ENCODE results near the gene TLE3.

TLE3 gene

DNA sequence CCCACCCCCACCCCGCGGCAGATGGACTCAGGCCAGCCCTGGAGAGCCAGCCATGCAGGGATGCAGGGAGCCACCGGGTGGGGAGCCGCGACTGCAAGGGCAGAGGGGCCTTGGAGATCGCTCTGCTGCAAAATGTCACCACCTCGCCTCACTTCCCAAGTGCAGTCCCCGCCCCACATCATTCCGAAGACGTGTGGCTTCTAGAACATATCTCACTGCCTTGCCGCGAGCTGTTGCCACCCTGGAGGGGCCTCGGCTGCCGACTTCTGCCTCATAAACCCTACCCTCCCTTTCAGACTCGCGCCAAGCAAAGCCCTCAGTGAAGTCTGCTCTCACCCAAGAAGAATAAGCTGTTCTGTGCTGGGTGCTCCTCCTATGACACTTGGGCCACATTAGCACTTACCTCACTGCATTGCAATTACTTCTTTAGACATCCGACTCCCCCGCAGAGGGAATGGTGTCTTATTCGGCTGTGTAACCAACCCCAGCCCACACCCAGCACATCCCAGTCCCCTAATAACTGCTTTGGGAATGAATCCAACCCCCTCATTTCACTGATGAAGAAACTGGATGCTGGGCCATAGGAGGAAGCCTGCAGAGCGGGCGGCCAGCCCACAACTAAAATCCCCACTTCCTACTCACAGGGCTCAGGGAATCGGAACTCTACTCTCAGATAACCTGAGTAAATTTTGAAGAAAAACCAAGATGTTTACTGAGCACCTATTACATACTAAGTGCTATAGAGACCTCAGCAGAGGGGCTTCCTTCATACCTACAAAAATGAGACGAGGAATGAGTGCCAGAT, 8.6 kb downstream of the TLE3 start:
- DNase-seq (ENCODE audit: low read depth, low spot score) = no peak
- H3K27ac ChIP-seq = no peak overlapping the region

DNA sequence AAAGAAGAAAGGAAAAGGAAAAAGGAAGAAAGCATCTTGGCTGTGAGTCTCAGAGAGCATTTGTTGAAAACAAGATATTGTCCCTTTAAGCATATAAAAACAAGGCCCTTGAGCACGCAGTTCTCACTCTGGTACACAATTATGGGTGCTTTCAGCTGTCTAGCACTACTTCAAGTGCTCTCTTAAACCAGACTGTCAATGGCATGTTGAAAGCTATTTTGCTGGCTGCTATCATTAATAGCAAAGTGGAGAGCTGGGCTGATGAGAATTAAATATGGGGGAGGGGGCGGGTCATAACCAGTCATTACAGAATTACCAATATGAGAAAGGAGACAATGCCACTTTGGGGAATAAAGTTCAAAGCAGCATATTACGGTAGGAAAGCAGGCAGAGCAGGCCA, 9.3 kb downstream of the TLE3 start:
- H3K27ac ChIP-seq = no peak overlapping the region
- DNase-seq (ENCODE audit: low read depth, low spot score) = no peak

DNA sequence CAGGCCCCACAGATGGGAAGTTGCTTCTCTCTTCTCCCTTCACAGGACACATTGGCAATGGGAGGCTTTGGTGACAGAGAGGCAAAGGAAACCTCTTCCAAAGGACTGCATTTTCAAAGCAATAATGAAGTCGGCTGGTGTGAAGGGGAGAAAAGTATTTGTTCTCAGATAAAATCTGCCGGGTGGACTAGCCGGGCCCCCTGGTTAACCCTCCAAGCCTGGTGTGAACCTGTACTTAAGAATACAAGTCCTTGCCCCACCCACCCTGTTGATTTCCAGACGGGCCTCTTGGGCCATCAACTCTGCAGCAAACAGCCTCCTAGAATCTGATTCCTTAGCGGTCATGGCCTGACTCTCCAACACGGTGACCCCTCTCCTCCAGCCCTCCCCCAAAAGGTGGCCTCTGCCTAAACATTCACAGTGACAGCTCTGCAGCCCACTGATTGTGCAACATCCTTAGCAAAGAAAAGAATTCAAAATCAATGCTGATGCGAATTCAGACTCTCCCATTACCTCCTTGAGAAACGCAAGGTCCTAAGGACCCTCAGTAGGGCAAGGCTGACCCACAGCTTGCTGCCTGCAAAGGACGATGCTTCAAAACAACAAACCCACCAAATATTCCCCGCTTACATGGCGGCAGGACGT, 9.9 kb downstream of the TLE3 start:
- no peak for DNase-seq (ENCODE audit: low read depth, low spot score)

DNA sequence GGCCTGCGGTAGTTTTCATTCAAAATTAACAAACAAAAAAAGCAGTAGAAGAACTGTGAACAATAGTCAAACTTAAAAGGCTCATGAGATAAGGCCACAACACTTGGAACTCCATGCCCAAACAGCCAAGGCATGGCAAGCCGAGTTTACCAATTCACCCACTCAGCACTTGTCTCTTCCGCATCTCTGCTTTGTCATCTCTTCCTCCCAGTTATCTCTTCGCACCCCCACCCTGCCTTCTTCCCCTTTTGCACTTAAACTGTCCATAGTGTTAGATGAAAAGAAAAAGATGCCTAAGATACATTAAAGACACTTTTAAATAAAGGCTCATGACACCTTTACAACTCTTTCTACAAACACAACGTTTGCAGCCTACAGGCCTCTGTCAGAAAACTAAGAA, 11.1 kb downstream of the TLE3 start:
- H3K27ac ChIP-seq = no peak overlapping the region
- no peak for DNase-seq (ENCODE audit: low read depth, low spot score)

More for the DNA sequence above, 9.9 kb downstream of the TLE3 start:
- H3K27ac ChIP-seq = no peak overlapping the region

DNA sequence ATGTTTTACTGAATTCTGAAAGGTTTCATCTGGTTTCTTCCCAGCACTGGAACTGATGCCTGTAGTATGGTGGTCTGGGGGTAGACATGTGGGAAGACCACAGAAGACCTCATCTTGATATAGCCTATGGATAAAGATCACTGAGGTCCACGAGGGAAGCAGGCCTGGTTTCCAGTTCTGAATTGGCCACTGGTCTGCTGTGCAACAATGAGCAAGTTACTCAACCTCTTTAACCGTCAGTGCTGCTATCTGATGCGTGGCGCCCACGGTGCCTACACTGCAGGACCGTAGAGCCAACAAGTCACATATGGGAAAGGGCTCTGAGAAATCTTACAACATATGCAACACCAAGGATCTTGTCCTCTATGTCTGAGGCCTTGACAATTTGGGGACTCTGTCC, 13.3 kb downstream of the TLE3 start:
- DNase-seq (ENCODE audit: low read depth, low spot score) = no peak
- H3K27ac ChIP-seq = no peak overlapping the region

DNA sequence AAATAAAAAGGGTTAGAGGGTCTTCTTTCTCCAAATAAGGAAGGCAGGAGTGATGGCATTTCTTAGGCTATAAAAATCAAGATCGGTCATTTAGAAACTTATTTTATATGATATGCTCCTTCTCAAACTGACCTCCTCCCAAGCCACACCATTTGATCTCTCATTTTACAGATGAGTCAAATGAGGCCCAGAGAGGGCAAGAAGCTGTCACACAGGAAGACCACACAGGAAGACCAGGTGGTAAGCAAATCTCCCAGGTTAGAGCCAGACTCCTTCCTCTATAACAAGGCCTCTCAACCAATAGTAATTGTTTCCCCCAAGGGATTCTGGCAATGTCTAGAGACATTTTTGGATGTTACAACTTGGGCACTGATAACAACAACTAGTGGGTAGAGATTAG, 13.8 kb downstream of the TLE3 start:
- no peak for DNase-seq (ENCODE audit: low read depth, low spot score)

DNA sequence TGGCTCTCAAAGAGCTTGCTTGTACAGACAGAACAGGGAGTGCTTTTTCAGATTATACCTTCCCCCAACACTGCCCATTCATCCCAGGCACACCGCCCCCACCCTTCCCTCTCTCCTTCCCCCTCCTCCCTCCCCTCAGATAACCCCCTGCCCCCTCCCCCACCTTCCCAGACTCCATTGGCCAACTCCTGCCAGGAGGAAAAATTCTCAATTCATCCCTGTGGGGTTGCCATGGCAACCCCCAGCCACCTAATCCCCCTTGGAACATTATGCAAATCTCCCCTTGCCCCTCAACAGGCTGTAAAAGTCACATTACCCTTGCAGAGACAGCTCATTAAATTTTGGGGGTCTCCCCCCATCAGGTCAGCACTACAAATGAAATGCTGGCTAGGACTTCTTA, 14.3 kb downstream of the TLE3 start:
- no peak for DNase-seq (ENCODE audit: low read depth, low spot score)
- no peak overlapping the region for H3K27ac ChIP-seq

More for the DNA sequence above, 13.8 kb downstream of the TLE3 start:
- no peak overlapping the region for H3K27ac ChIP-seq

DNA sequence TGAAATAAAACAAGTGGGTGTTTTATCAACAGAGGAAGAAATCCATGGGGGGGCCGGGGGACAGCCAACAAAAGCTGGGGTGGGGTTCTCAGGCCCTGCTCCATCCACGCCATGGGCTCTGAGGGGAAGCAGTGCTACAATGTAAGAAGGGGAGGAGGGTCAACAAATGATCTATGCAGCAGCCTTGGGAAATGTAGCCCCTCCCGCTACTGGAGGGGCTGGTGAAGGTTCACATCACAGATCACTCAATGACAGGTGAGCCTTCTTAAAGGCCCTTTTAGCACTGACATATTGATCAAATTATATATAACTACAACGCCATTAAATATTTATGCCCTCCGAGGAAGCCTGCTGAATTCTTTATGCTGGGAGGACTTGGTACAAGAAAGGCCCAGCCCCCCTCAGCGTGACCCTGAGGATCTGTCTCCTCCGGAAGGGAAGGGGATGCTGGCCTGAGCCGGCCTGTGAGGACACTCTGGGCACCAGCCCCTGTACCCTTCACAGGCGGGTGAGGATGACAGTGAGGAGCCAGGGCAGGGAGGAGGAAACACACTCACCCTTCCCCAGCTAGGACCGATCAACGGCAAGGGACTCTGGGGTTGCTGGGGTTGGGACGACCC, 15.3 kb downstream of the TLE3 start:
- no peak overlapping the region for H3K27ac ChIP-seq
- no peak for DNase-seq (ENCODE audit: low read depth, low spot score)

DNA sequence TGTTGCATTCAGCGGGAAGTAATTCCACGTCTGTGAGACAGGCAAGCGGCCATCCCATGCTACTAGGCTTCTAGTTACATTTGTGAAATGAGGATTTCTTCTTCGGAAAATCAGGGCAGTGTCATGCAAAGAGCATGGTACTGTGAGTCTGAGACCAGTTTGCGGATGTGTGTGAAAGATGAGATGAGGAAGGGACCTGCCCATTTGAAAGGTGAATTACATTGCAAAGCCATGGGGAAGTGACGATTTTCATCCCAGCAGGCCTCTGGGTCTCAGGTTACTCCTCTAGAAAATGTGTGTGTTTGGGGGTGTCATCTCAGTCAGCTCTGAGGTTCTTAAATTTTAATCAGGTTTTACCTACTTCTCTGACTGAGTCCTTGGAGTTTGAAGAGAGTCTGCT, 16.1 kb downstream of the TLE3 start:
- no peak for DNase-seq (ENCODE audit: low read depth, low spot score)
- H3K27ac ChIP-seq = no peak overlapping the region

DNA sequence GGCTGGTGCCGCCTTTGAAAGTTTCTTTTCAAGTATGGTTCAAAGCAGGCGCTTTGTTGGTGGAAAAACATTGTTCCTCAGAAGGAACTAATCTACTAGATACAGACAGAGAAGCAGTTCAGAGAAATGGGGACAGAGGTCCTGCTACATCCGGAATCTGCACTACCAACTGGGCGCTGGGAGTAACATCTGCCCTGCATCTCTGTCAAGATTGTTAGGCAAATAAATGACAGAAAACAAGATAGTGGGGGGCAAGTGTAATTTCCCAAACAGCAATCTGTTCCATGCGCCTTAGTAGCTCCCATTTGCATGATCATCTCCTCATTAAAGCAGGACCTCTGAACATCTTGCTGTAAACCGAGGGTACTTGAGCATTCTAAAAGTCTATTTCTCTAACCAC, 17.4 kb downstream of the TLE3 start:
- no peak overlapping the region for H3K27ac ChIP-seq
- no peak for DNase-seq (ENCODE audit: low read depth, low spot score)

DNA sequence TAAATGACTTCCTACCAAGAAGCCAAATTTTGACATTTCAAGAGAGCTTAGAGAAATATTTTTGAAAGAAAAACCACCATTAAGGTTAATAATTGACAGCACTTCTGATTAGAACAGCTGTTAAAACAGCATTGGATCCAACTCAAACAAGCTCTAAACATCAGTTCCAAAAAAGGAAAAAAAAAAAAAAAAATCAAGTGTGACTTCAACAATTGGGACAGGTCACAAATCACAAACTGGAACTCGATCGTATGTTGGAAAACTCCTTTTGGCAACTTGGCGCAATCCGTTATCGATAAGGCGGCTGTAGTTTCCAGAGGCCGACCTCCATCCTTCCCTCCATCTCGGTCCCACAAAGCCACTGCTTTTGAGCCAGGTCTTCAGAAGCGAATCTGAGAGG, 17.8 kb downstream of the TLE3 start:
- DNase-seq (ENCODE audit: low read depth, low spot score) = no peak
- no peak overlapping the region for H3K27ac ChIP-seq

DNA sequence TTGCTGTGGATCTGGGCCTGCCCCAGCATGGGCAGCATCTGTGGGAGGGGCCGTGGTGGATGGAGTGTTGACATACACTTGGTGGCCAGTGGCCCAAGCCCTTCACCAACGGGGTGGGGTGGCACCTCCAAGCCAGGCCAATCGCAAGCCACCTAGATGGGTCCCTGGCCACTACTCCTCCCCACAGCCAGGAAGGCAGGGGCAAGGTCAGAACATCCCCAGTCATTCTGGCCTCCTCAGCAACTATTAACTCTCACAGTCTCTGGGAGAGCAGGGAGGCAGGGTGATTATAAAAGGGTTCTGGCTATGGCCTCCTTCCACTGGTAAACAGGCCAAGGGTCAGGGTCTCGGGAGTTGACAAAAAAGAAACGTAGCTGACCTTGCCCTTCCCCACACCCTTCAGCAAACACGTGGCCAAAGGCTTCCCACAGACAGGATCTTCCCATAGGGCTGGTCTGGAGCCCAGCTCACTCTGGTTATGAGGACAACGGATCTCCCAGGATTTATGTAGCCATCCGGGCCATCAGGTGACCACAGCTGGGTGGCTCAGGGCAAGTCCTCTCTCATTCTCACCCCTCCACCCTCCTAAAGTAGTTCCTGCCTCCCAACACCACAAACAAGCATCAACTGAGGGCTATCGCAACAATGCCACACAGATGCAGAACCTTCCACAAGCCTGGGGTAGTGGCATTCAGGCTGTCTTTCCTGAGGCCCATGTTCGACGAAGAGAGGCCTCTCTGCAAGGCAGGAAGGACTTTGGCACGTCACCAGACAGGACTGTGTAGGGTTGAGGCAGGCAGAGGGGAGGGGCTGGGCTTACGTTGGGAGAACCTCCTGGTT, 18.9 kb downstream of the TLE3 start:
- no peak for DNase-seq (ENCODE audit: low read depth, low spot score)
- H3K27ac ChIP-seq = no peak overlapping the region

DNA sequence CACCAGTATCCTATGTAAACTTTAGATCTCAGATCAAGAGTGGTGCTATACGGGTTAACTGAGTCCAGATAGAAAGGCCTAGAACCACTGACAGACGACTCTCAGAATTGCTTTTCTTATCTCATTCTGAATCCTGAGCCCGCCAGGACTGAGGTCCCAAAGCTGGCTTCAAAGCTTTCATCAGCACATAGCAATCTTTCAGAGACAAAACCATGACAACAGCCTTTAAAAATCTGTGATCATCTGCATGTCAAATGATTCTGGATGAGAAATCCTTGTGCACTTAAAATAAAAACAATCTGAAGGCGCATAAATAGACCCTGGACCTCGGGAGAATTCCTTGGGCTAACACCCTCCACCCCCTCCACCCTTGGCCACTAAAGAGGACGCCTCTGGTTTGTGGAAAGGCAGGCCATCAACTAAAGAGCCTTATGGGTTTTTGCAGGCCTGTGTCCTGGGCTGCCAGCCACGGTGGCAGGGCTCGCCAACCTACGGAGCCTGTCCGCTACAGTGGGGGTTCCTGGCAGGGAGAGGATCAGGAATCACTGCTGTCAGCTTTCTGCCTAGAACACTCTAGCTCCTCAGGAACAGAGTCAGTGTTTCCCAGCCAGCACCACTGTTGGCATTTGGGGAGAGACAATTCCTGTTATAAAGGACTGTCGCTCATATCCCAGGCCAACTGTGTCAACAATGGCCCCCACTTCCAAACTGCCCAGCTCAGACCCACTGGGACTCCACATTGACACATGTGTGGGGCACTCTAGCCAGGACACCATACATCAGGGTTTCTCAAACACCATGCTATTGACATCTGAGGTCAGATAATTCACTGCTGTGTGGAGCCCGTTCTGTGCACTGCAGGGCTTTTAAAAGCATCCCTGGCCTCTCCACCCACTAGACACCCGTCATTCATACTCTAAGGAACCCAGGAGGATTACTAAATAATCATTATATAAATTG, 20.2 kb downstream of the TLE3 start:
- DNase-seq (ENCODE audit: low read depth, low spot score) = no peak
- H3K27ac ChIP-seq = no peak overlapping the region

DNA sequence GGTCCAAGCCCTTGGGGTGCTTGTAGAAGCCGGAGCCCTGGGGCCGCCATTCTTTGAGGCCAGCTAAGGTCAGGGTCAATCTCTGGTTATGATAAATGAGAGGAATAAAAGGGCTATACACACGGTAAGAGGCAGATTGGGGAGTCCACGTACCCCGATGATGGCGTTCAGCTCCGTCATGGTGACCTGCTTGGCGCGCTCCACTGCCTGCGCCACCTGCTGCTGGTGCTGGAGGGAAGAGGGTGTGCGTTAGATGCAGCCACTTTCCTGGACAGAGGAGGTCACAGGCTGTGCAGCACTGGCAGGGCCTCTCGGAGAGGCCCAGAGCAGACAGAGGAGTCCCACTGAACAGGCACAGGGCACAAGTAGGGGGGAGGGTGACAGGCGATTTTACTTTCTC, 23.3 kb downstream of the TLE3 start:
- no peak for DNase-seq (ENCODE audit: low read depth, low spot score)
- H3K27ac ChIP-seq = no peak overlapping the region

DNA sequence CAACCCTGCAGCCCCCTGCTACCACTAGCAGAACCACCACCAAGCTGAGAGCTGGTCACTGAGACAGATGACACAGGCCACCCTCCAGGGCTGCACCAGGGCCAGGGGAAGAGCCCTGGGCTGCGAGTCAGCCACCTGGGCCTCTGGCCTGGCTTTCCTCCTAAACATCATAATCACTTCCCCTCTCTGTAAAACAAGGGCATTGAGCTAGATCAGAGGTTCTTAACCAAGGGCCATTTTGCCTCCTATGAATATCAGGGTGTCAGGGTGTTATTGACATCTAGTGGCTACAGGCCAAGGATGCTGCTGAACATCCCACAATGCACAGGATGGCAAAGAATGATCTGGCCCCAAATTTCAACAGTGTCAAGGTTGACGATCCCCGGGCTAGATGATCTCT, 25.2 kb downstream of the TLE3 start:
- no peak for DNase-seq (ENCODE audit: low read depth, low spot score)
- no peak overlapping the region for H3K27ac ChIP-seq

DNA sequence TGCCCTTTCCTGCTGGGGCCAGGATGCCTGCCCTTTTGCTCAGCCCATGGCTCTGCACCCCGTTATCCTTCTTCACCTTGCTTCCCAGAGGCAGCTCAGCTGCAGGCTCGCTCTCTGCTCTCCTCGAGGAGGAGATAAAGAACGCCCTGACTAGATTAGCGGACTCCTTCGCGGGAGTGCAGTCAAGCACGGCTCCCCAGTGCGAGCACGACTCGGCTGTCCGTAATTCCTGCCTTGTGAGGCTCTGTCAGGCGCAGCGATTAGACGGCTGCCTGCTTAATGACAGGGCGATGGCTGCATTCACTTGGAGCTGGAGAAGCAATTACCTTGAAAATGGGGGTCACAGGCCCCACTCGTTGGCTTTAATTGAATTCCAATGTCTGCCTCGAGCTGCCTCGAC, 25.9 kb downstream of the TLE3 start:
- no peak overlapping the region for H3K27ac ChIP-seq
- DNase-seq (ENCODE audit: low read depth, low spot score) = no peak

DNA sequence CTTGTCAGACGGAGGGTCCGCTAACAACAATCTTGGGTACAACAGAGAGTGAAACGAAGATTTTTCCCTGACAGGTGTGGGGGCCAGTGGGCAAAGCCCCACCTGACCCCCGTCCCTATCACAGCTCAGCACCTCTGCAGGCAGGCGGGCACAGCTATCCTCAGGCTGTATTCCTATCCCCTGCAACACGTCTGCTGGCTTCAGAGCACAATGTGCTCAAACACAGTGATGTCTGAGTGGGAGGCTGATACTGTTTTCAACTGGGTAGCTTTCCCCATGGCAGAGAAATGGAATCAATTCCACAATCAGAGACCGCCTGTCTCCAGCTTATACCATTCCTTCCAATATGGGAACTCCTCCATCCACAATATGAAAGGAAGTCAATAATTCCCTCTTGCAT, 28.0 kb downstream of the TLE3 start:
- H3K27ac ChIP-seq = no peak overlapping the region
- DNase-seq (ENCODE audit: low read depth, low spot score) = no peak

DNA sequence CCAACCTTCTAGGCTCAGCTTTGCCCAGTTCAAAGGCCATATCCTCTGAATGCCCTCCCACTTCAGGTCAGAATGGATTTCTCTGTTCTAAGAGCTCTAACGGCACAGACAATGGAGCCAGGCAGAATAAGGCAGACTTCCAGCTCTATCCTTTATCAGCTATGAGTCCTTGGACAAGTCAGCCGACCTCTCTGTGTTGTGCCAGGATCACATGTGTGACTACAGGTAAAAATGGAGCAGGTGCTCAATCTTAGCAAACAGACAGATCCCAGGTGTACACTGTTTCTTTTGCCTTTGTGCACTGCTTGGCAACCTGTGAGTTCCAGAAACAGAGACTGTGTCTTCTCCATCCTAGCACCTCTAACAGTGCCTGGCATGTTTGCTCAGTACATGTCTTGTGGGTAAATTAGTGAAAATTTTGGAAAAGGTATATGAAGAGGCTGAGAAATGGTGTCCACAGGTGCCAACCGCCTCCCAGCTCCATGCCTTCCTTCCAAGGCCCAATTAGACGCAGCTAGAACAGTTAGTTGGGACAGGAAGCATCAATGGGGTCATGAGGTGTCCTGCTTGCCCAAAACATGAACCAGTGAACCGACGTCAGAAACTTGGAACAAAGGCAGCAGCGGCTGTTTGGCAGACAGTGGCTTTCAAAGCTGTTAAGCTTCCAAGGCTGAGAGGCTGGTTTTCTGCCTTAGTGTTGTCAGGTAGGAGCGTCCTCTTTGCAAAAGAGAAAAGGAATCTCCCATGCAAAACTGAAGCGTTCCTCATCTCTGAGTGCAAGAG, 28.7 kb downstream of the TLE3 start:
- no peak overlapping the region for H3K27ac ChIP-seq
- no peak for DNase-seq (ENCODE audit: low read depth, low spot score)

DNA sequence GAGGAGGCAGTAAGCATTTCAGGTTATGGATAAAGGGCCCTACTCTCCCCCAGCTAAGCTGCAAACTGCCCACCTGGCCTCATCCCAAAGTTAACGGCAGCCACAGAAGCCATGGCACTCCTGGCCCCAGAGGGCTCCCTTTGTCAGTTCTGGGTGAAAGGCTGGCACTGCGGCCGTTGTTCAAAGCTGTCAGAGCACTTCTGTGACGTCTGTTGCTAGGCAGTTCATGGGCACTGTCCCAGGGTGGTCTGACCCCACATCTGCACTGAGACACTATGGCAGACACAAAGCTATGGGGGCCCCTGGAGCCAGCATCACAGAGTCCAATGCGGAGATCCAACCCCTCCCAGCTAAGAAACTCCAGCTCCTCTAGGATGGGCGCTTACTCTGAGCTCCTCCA, 30.0 kb downstream of the TLE3 start:
- no peak for DNase-seq (ENCODE audit: low read depth, low spot score)
- no peak overlapping the region for H3K27ac ChIP-seq
